Measurements from ENCODE around the gene MISP.

Gene MISP

GRCh38 chr19:755063-755462 is 4.2 kb downstream of the MISP start:
- H3K9me3 ChIP-seq (ENCODE audit: control insufficient read depth, low read length) = no peaks in the 10 kb centered on the region

GRCh38 chr19:756236-756635 is 5.3 kb downstream of the MISP start:
- Histone ChIP-seq H3K27me3 (ENCODE audit: control insufficient read depth, insufficient read depth, low read length) (no peaks in the 10 kb centered on the region), H3K4me1 (ENCODE audit: control insufficient read depth, insufficient read depth, low read length) (peaks cover 32% of the 10 kb centered on the region), H3K4me3 (ENCODE audit: low read length) (no peak overlapping the region), H3K9me3 (ENCODE audit: control insufficient read depth, low read length) (no peaks in the 10 kb centered on the region), H3K9ac (ENCODE audit: low read length) (no peak overlapping the region), H3K36me3 (ENCODE audit: control insufficient read depth, insufficient read depth, low read length) (peaks cover 7% of the 10 kb centered on the region)

More at GRCh38 chr19:755063-755462, 4.2 kb downstream of the MISP start:
- H3K27me3 ChIP-seq (ENCODE audit: control insufficient read depth, insufficient read depth, low read length) = no peaks in the 10 kb centered on the region
- H3K9ac ChIP-seq (ENCODE audit: low read length) = no peak overlapping the region
- H3K4me1 ChIP-seq (ENCODE audit: control insufficient read depth, insufficient read depth, low read length) = peaks cover 38% of the 10 kb centered on the region
- peaks cover 7% of the 10 kb centered on the region for H3K36me3 ChIP-seq (ENCODE audit: control insufficient read depth, insufficient read depth, low read length)
- no peak overlapping the region for H3K4me3 ChIP-seq (ENCODE audit: low read length)

- H3K4me3 ChIP-seq (ENCODE audit: low read length) = no peak overlapping the region
- H3K36me3 ChIP-seq (ENCODE audit: control insufficient read depth, insufficient read depth, low read length) = peaks cover 7% of the 10 kb centered on the region
- no peak overlapping the region for H3K9ac ChIP-seq (ENCODE audit: low read length)
- H3K4me1 ChIP-seq (ENCODE audit: control insufficient read depth, insufficient read depth, low read length) = peaks cover 29% of the 10 kb centered on the region
- H3K9me3 ChIP-seq (ENCODE audit: control insufficient read depth, low read length) = no peaks in the 10 kb centered on the region
- H3K27me3 ChIP-seq (ENCODE audit: control insufficient read depth, insufficient read depth, low read length) = no peaks in the 10 kb centered on the region
These were observed 6.1 kb downstream of the MISP start for GRCh38 chr19:756821-757688.

GRCh38 chr19:757811-758668 is 7.1 kb downstream of the MISP start:
- H3K36me3 ChIP-seq (ENCODE audit: control insufficient read depth, insufficient read depth, low read length) = peaks cover 7% of the 10 kb centered on the region

GRCh38 chr19:763181-763580 is 12.3 kb downstream of the MISP start:
- H3K4me3 ChIP-seq (ENCODE audit: low read length) = no peak overlapping the region
- H3K27me3 ChIP-seq (ENCODE audit: control insufficient read depth, insufficient read depth, low read length) = no peaks in the 10 kb centered on the region
- H3K9me3 ChIP-seq (ENCODE audit: control insufficient read depth, low read length) = no peaks in the 10 kb centered on the region
- H3K9ac ChIP-seq (ENCODE audit: low read length) = no peak overlapping the region
- H3K36me3 ChIP-seq (ENCODE audit: control insufficient read depth, insufficient read depth, low read length) = no peaks in the 10 kb centered on the region
- H3K4me1 ChIP-seq (ENCODE audit: control insufficient read depth, insufficient read depth, low read length) = no peaks in the 10 kb centered on the region

More at GRCh38 chr19:757811-758668, 7.1 kb downstream of the MISP start:
- peaks cover 24% of the 10 kb centered on the region for H3K4me1 ChIP-seq (ENCODE audit: control insufficient read depth, insufficient read depth, low read length)
- H3K4me3 ChIP-seq (ENCODE audit: low read length) = no peak overlapping the region
- no peak overlapping the region for H3K9ac ChIP-seq (ENCODE audit: low read length)
- no peaks in the 10 kb centered on the region for H3K27me3 ChIP-seq (ENCODE audit: control insufficient read depth, insufficient read depth, low read length)
- H3K9me3 ChIP-seq (ENCODE audit: control insufficient read depth, low read length) = no peaks in the 10 kb centered on the region

- no peaks in the 10 kb centered on the region for H3K4me1 ChIP-seq (ENCODE audit: control insufficient read depth, insufficient read depth, low read length)
- H3K27me3 ChIP-seq (ENCODE audit: control insufficient read depth, insufficient read depth, low read length) = no peaks in the 10 kb centered on the region
- H3K36me3 ChIP-seq (ENCODE audit: control insufficient read depth, insufficient read depth, low read length) = no peaks in the 10 kb centered on the region
- no peaks in the 10 kb centered on the region for H3K9me3 ChIP-seq (ENCODE audit: control insufficient read depth, low read length)
- no peak overlapping the region for H3K4me3 ChIP-seq (ENCODE audit: low read length)
- no peak overlapping the region for H3K9ac ChIP-seq (ENCODE audit: low read length)
These were observed 13.0 kb downstream of the MISP start for GRCh38 chr19:763869-764268.

GRCh38 chr19:764301-764700 is 13.4 kb downstream of the MISP start:
- H3K9me3 ChIP-seq (ENCODE audit: control insufficient read depth, low read length) = no peaks in the 10 kb centered on the region
- no peak overlapping the region for H3K4me3 ChIP-seq (ENCODE audit: low read length)
- H3K36me3 ChIP-seq (ENCODE audit: control insufficient read depth, insufficient read depth, low read length) = no peaks in the 10 kb centered on the region
- H3K9ac ChIP-seq (ENCODE audit: low read length) = no peak overlapping the region
- H3K27me3 ChIP-seq (ENCODE audit: control insufficient read depth, insufficient read depth, low read length) = no peaks in the 10 kb centered on the region
- H3K4me1 ChIP-seq (ENCODE audit: control insufficient read depth, insufficient read depth, low read length) = no peaks in the 10 kb centered on the region

- Histone ChIP-seq H3K36me3 (ENCODE audit: control insufficient read depth, insufficient read depth, low read length) (no peaks in the 10 kb centered on the region), H3K4me3 (ENCODE audit: low read length) (no peak overlapping the region)
These were observed 14.3 kb downstream of the MISP start for GRCh38 chr19:765179-765738.

GRCh38 chr19:768424-768823 is 17.5 kb downstream of the MISP start:
- H3K9ac ChIP-seq (ENCODE audit: low read length) = no peak overlapping the region
- no peak overlapping the region for H3K4me3 ChIP-seq (ENCODE audit: low read length)

More at GRCh38 chr19:765179-765738, 14.3 kb downstream of the MISP start:
- no peak overlapping the region for H3K9ac ChIP-seq (ENCODE audit: low read length)
- no peaks in the 10 kb centered on the region for H3K27me3 ChIP-seq (ENCODE audit: control insufficient read depth, insufficient read depth, low read length)
- no peaks in the 10 kb centered on the region for H3K4me1 ChIP-seq (ENCODE audit: control insufficient read depth, insufficient read depth, low read length)
- no peaks in the 10 kb centered on the region for H3K9me3 ChIP-seq (ENCODE audit: control insufficient read depth, low read length)

GRCh38 chr19:769616-770015 is 18.7 kb downstream of the MISP start:
- no peaks in the 10 kb centered on the region for H3K4me1 ChIP-seq (ENCODE audit: control insufficient read depth, insufficient read depth, low read length)
- H3K27me3 ChIP-seq (ENCODE audit: control insufficient read depth, insufficient read depth, low read length) = no peaks in the 10 kb centered on the region
- no peaks in the 10 kb centered on the region for H3K9me3 ChIP-seq (ENCODE audit: control insufficient read depth, low read length)
- no peak overlapping the region for H3K9ac ChIP-seq (ENCODE audit: low read length)
- H3K36me3 ChIP-seq (ENCODE audit: control insufficient read depth, insufficient read depth, low read length) = no peaks in the 10 kb centered on the region
- no peak overlapping the region for H3K4me3 ChIP-seq (ENCODE audit: low read length)

More at GRCh38 chr19:768424-768823, 17.5 kb downstream of the MISP start:
- Histone ChIP-seq H3K4me1 (ENCODE audit: control insufficient read depth, insufficient read depth, low read length) (no peaks in the 10 kb centered on the region), H3K9me3 (ENCODE audit: control insufficient read depth, low read length) (no peaks in the 10 kb centered on the region), H3K27me3 (ENCODE audit: control insufficient read depth, insufficient read depth, low read length) (no peaks in the 10 kb centered on the region), H3K36me3 (ENCODE audit: control insufficient read depth, insufficient read depth, low read length) (no peaks in the 10 kb centered on the region)

GRCh38 chr19:771332-771785 is 20.4 kb downstream of the MISP start:
- Histone ChIP-seq H3K4me1 (ENCODE audit: control insufficient read depth, insufficient read depth, low read length) (no peaks in the 10 kb centered on the region), H3K4me3 (ENCODE audit: low read length) (no peak overlapping the region), H3K36me3 (ENCODE audit: control insufficient read depth, insufficient read depth, low read length) (no peaks in the 10 kb centered on the region), H3K9ac (ENCODE audit: low read length) (no peak overlapping the region), H3K27me3 (ENCODE audit: control insufficient read depth, insufficient read depth, low read length) (no peaks in the 10 kb centered on the region), H3K9me3 (ENCODE audit: control insufficient read depth, low read length) (no peaks in the 10 kb centered on the region)

GRCh38 chr19:772063-772462 is 21.2 kb downstream of the MISP start:
- Histone ChIP-seq H3K4me1 (ENCODE audit: control insufficient read depth, insufficient read depth, low read length) (no peaks in the 10 kb centered on the region), H3K9me3 (ENCODE audit: control insufficient read depth, low read length) (no peaks in the 10 kb centered on the region), H3K27me3 (ENCODE audit: control insufficient read depth, insufficient read depth, low read length) (no peaks in the 10 kb centered on the region), H3K9ac (ENCODE audit: low read length) (no peak overlapping the region), H3K36me3 (ENCODE audit: control insufficient read depth, insufficient read depth, low read length) (no peaks in the 10 kb centered on the region), H3K4me3 (ENCODE audit: low read length) (no peak overlapping the region)
